ENCODE measurements around the gene CYP19A1.

- TF ChIP-seq, protein P1, sequence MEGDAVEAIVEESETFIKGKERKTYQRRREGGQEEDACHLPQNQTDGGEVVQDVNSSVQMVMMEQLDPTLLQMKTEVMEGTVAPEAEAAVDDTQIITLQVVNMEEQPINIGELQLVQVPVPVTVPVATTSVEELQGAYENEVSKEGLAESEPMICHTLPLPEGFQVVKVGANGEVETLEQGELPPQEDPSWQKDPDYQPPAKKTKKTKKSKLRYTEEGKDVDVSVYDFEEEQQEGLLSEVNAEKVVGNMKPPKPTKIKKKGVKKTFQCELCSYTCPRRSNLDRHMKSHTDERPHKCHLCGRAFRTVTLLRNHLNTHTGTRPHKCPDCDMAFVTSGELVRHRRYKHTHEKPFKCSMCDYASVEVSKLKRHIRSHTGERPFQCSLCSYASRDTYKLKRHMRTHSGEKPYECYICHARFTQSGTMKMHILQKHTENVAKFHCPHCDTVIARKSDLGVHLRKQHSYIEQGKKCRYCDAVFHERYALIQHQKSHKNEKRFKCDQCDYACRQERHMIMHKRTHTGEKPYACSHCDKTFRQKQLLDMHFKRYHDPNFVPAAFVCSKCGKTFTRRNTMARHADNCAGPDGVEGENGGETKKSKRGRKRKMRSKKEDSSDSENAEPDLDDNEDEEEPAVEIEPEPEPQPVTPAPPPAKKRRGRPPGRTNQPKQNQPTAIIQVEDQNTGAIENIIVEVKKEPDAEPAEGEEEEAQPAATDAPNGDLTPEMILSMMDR (IDR thresholded peaks at IDR 0.05 in 2 of 3, conservative IDR thresholded peaks at IDR 0.05 in 1 of 3; ENCODE audit: control insufficient read depth in 2 of 3, extremely low read depth in 1 of 3, insufficient read depth in 1 of 3, low read depth in 3 of 3, low read length in 3 of 3), result no peak
- TF ChIP-seq SP1 (IDR thresholded peaks at IDR 0.05; ENCODE audit: low read depth, low read length), result no peak
- TF ChIP-seq HCFC1 (IDR thresholded peaks at IDR 0.05; ENCODE audit: low read length), result no peak
- no peak for TF ChIP-seq YY1 (IDR thresholded peaks at IDR 0.05; ENCODE audit: low read depth, low read length)
- TF ChIP-seq TAF1 (IDR thresholded peaks at IDR 0.05; ENCODE audit: borderline replicate concordance, low read depth, low read length), result no peak
- no peak for TF ChIP-seq CREB1 (IDR thresholded peaks at IDR 0.05; ENCODE audit: low read depth)
- no peak for TF ChIP-seq EP300 (IDR thresholded peaks at IDR 0.05; ENCODE audit: borderline replicate concordance in 1 of 2, control insufficient read depth in 1 of 2, low read depth in 2 of 2, low read length in 2 of 2)
Observed at GRCh38 chr15:51310064-51310463, 28.3 kb downstream of the CYP19A1 start.
